HPDE6-E6E7 (cell line): ENCODE results near the gene MACROD2.
"Not testable (repeated sequence)": the region's sequence is repeated elsewhere in the genome, so short reads cannot be mapped to it uniquely, and the experiment has no call there.

Experiments used
- DNase-seq: peaks from one replicate; pipeline ENCODE4 v3.0.0; 2011; ENCODE audit warnings: missing footprints; ENCODE audit errors: extremely low spot score

The MACROD2 gene

DNA sequence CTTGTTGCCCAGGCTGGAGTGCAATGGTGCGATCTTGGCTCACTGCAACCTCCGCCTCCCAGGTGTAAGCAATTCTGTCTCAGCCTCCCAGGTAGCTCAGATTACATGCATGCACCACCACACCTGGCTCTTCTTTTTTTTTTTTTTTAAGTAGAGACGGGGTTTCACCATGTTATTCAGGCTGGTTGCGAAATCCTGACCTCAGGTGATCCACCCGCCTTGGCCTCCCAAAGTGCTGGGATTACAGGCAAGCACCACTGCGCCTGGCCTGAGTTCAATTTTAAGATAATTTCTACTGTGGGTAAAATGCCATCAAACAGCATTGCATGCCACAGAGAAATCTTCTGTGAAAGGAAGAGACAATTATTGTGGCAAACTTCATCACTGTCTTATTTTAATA, 1944.8 kb downstream of the MACROD2 start:
- no peak for DNase-seq

DNA sequence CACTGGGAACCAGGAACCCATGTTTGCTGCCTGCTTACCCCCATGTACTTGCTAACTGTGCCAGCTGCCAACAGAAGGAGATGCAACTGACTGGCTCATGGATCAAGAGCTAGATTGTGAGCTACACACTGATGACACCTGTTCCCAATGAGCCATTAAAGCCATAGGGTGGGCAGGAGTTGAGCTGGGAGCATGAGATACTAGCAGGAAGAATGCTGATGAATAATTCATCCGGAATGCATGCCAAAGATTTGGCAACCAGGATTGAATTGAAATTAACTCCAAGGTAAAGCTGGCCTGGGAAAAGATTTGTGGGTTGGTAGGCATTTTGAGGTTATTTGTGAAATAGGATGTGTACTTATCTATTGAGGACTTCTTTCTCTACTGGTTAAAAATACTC, 1946.8 kb downstream of the MACROD2 start:
- peak; percentile 11 for DNase-seq

DNA sequence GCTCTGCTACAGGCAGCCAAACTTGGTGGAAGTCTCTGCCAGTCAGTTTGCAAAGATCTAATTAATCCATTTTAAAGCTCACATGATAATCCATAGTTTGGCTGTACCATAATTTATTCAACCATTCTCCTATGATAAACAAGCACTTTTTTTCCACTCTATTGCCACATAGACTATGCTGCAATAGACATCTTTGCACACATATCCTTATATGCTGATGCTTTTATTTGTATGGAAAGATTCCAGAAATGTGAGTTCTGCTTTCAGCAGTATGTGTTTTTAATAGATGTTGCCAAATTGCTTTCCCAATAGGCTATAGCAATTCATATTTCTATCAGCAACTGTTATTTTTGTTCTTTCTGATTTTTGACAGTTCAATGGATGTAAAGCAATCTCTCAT, 1950.0 kb downstream of the MACROD2 start:
- DNase-seq = no peak

DNA sequence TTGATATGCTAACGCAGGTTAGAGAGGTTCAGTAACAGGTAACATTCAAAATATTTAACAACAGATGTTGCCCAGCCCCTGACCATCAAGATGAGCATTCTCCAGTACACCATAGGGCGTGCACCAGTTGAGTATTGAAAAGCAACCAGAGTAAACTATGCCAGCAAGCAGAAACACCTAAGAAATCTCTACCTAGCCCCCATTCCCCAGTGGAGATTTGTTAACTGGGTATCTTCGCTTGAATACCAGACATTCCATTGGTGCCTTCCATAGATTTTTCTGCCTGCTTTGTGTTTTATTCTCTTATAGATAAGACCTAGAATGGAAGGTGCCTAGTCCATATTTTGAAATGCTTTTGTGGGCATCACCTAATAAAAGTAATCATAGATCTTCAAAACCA, 1954.1 kb downstream of the MACROD2 start:
- no peak for DNase-seq

DNA sequence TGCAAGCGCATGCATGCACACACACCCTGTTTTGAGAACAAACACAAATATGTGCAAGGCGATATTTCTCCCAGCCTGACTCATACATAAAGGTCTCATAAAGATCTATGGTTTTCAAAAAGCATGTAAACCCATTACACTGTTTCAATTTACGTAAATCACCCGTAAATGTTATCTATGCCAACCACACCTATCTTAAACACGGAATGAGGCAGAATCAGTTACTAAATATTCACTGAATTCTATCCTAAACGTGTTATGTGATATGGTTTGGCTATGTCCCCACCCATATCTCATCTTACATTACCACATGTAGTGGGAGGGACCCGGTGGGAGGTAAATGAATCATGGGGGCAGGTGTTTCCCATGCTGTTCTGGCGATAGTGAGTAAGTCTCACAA, 1956.3 kb downstream of the MACROD2 start:
- DNase-seq = no peak

DNA sequence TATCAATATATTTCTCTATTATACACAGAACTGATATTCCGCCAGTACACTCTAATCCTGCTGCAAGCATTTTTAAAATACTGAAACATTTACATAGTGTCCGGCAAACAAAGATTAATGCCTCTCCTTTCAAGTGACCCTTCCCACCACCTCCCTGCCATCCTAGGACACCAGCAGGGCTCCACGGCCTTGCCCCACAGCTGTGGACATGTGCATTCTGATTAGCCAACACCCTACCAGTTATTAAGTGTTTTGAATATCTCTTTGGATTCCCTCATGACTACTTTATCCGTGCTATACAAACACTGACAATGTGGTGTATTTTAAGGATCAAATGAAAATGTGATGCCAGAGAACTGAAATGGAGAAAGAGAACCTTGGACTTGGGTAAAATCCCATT, 1962.8 kb downstream of the MACROD2 start:
- DNase-seq = no peak

DNA sequence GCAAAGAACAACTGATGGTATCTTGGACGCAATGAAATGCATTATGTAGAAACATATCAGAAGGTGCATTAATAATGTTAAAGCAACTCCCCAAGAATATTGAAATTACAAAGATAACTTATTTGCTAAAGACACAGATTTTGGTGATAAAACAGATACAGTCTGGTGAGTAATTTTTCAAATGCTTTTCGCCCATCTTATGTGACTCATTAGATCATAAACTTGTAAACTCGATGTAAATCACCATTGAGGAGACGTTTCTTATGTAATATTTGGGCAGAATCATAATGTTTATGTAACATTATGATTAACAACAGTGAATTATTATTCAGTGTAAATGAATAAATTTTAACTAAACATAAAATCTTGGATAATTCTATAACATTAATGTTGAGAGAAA, 1969.8 kb downstream of the MACROD2 start:
- no peak for DNase-seq

DNA sequence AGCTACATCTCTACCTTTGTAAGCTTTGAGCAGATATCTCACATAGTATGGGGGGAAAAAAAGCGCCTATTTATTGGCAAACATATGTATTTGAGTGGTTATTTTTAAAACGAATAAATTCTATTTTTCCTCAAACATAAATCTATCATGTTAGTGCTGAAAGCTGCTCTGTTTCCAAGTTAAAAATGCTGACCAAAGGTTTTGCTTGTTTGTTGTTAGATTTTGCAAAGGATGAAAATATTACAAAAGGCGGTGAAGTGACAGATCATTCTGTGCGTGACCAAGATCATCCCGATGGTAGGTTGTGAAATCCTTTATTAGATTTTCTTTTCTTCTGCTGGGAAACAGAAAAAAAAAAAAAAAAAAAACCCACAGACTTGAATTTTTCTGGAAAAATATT, 1972.0 kb downstream of the MACROD2 start:
- DNase-seq = no peak

DNA sequence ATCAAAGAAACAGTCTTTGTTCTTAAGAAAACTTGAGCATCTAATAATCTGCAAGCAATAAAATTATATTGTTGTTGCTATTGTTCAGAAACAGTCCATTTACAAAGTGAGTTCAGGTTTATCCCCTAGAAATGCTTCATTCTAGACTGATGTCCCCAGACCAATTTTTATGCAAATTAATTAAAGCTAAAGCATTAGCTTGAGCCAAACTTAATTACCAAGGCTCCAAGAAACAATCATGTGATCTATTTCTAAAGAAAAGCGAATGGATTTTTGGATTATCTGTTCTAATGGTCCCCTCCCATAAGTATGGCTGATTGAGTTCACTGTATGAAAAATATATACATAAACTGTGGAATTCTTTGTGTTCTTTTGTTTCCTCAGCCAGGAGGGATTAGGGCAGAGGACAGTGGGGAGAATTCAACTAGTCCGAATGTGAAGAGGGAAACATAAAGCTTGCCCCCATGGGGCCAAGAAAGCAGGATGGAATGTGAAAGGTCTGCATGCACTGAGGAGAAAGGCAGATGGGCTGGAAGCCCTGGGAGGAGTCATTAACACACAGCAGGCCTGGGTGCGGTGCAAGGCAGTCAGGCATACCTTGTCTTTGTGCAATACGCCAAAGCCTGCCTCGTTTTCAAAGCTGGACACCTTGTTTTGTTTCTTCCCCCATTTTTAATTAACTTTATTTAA, 1980.9 kb downstream of the MACROD2 start:
- no peak for DNase-seq

DNA sequence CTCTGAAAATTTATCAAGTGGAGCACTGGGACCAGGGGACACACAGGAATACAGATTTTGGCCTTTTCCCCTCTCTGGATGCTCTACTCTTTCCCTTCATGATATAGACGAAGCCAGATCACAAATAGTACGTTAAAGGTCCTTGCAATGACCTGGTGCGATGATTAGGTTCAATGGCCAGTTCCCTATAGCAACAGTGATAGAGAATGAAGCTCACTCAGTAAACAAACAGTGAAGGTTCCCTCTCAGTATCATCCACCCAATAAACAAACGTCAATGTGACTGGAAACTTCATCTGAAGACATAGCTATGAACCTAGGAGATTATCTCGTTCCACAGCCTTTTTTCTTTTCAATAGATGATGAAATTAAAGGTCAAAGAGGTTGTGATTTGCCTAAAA, 1981.7 kb downstream of the MACROD2 start:
- no peak for DNase-seq

DNA sequence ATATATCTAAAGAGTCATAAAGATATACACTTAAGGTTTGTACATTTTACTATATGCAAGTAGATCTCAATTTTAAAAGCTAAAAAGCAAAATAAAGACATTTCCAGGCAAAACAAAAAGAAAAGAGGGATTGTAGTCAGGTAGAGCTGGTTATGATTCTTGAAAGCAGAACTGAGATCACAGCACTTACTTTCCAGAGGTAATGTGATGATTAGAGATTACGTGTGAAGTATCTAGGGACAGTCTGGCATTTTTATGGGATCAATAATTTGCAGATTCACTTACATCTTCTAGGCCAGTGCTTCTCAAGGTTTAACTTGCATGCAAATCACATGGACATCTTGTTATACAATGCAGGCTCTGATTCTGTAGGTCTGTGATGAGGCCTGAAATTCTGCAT, 1982.4 kb downstream of the MACROD2 start:
- DNase-seq = no peak

DNA sequence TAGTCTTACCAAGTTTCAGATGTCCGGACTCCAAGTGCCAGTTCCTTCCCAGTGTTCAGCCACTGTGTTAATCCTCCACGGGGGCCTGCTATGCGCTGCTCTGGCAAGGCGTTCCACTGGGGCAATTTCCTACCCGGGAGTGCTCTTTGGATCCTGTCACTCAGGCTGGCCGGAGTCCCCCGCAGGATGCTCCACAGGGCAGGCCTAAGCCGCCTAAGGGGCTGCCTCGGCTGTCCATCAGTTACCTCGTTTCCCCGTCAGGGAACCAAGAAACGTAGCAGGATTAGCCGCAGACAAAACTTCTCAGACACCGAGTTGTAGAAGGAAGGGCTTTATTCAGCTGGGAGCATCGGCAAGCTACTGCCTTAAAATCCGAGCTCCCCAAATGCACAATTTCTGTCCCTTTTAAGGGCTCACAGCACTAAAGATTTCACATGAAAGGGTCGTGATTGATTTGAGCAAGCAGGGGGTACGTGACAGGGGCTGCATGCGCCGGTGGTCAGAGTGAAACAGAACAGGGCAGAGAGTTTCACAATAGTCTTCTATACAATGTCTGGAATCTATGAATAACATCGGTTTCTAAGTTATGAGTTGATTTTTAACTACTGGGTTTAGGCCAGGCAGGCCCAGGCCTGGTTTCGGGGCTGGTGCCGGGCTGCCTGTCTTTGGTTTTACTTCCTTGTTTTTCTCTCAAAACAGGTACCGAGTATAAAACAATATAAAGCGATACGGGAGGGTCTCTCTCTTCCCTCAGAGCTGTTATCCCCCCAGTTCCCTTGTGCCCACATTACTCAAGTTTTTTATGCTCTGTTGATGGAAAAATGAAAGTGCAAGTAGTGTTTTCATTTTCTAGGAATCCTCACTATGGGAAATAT, 1990.4 kb downstream of the MACROD2 start:
- DNase-seq = not testable (repeated sequence)

DNA sequence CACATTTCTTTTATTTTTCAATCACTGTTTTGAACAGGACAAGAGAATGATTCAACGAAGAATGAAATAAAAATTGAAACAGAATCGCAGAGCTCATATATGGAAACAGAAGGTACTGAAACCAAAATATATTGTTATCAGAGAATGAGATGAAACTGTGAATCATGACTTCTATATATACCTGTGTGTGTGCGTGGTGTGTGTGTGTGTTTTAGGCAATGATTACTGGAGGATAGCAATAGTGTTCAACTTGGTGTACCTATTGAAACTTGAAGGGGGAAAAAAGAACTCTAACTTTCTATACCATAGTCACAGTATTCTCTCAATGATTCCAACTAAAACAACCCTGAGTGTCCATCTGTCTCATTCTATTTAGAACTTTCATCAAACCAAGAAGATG, 1991.4 kb downstream of the MACROD2 start:
- no peak for DNase-seq

DNA sequence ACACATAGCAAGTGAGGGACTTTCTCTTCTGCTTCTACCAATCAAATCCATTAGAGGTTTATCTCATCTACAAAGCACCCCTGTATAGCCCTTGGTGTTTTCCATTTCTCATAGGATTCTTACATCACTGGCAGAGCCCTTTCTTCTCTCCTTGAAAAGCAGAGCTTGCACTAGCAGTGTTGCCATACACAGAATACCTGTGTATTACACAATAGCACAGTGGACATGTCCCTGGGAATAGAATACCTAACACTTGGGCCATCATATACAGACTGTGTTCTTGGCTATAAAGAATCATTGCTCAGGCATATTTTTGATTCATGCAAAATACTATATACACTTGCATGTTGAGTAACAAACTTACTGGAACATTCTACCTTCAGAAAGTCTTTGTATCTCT, 1996.0 kb downstream of the MACROD2 start:
- DNase-seq = no peak

DNA sequence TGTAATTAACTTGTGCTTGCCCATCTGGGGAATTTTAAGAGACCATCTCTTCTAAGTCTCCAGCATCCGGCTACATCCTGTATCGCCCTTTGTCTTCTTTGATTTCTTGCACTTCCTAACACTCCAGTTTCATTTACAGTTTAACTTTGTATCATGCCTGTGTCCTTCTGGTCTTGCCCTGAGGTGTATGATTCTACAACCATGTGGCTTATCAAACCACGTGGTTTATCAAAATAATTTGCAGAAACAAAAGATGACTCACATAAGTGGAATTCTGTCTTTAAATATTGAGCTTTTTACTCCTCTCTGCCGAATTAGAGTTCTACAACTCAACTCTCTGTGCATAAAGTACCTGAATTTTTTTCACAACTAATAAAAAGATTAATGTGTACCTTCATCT, 1997.2 kb downstream of the MACROD2 start:
- DNase-seq = no peak

DNA sequence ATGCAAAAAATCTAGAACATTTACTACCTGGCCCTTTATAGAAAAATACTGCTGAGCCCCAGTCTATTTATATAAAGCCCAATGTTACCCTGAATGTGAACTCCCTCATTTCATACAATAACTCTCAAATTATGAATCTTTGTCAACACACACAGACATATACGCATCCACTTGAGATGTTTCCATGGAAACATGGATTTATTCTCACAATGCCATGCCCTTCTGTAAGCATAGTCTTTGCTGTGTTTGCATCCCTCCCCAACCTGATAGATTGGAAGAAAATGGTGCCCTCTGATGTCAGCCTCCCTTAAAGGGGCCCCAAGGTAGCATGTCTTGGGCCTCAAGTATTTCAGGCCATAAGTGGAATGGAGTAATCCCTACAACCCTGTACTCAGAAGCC, 2004.8 kb downstream of the MACROD2 start:
- DNase-seq = no peak

DNA sequence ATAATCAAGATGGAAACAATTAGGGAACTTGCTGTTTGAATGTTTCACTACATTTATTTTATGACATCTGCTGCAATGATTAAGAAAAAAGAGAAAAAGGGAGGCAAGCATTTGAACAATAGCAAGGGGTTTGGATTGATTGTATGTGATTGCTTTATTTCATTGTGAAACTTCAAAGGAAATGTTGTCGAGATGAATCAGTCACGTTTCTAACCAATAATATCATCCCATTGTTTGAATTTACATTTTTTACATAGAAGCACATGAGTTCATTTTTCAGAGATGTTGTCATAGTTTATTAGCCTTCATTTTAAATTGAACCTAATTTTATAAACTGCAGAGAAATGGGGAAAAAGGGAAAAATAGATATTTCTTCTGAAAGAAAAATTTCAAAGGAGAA, 2006.0 kb downstream of the MACROD2 start:
- DNase-seq = no peak

DNA sequence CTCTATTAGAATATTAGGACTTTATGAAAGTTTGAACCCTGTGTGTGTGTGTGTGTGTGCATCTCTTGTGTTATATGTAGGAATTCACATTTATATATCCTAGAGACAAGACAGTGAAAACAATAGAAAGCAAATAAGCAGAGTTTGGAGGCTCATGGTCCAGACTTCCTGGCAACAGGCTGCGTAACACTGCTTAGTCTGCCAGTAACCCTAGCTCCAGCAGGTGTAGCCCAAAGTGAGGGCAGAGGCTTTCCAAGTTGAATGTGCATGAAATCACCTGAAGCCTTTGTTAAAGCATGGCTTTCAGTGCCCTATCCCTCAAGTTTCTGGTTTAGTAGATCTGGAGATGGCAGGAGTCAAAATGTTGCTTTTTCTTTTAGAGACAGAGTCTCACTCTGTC, 2008.0 kb downstream of the MACROD2 start:
- no peak for DNase-seq

DNA sequence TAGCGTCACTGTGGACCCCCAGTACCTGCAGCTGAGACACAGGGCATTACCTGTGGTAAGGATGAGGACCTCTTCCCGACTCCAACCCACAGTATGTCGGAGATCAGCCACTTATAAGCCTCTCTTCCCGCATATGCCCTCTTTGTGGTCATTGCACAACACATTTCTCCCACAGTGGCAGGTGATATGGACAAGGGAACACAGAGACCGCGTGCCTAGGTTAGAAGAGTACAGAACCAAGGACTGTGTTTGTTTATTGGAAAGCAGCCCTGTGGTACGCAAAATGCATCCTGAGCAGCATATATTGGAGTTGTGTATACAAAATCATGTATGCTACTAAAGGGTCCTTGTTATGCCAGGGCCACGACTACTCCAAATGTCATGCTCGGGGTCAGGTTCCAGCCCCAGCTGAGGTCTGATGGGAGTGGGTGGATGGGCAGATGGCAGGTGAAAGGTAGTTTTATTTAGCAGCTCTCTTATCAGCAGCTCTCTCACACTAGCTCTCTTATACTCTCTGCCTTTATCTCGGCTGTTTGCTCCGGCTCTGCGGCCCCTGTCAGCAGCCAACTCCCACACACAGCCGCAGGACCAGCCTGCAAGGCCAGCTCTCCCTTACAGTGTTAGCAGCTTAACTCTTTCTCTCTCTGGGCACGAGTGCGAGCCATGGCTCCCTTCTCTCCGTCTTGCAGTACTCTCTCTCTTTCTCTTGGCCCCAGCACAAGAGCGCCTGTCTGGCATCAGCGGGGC, 2009.0 kb downstream of the MACROD2 start:
- no peak for DNase-seq

DNA sequence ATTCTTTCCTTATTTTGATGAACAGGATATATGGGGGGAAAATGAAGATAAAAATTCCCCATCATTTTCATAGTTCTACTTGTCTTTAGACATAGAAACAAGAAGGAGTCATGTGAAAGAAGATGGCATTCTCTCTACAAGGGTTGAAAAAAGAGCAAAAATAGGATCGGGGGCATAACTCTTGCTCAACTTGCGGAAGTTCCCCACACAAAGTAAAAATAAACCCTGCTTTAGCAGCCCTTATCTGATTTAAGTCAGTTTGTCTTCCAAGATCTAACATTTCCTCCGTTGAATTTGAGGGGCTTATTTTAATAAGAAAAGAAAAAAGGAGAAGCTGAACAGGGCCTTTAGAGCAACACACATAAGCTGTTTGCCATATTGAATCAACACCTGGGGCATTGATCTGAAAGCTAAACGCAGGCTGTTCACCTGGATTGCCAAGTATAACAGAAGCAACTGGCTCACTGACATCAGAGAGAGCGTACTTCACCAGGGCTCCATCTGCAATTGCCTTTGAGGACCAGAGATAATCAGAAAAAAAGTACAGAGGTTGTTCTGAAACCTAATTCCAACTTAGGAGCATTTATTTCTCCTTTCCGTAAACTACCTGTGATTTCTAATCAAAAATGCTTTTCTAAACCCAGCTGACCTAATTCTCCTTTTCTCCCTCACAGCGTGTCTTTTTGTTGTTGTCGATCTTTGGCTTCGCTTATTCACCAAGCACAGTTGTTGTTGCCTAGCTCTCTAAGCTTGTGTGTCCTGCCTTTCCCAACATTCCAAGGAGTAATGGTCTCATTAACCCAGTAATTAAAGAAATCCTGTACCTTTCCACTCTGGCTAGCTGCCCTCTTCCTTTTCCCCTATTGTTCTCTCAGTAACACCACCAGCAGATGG, 2010.0 kb downstream of the MACROD2 start:
- no peak for DNase-seq

DNA sequence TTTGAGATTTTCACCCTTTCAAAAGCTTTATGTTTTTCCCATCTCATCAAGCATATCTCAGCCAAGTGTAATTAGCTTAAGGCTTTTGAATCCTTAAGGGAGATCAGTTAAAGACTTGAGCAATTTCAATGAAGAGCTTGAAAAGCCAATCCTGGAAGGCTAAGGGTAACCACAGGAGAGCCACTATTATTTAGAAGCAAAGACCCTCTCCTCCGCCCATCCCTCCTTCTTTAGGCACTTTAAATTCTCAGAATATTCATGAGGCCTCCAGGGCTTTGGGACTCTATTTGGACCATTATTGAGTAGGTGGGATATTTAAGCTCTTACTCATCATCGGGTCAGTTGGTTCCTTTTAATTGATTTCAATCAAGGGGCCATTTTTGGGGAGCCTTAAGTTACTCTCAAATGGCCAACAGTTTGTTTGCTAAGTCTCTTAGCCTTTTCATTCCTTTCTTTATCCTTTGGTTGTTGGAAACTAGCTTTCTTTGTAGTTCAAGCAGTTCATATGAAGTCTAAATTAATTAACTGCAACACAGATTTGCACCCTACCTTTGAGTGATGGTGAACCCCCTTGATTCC, 2010.7 kb downstream of the MACROD2 start:
- no peak for DNase-seq
